Raji (cell line): Measurements from ENCODE around the gene PTPRN.
A peak's percentile ranks its signal among the peaks of the same experiment; 100 is the strongest.

Experiments
- POLR2A ChIP-seq: IDR thresholded peaks from 2 replicates; pipeline ENCODE4 v1.6.1; 2011; ENCODE audit warnings: low read depth, low read length, control low read depth; ENCODE audit not compliant: insufficient read depth

Gene PTPRN

GRCh38 chr2:219284501-219285372, 24.5 kb downstream of the PTPRN start:
- TF ChIP-seq POLR2A: no peak

- no peak for TF ChIP-seq POLR2A
Measured at GRCh38 chr2:219282943-219283581, 26.1 kb downstream of the PTPRN start.

- TF ChIP-seq POLR2A: no peak
Measured at GRCh38 chr2:219282375-219282774, 26.8 kb downstream of the PTPRN start.

- TF ChIP-seq POLR2A: no peak
Measured at GRCh38 chr2:219281588-219281987, 27.6 kb downstream of the PTPRN start.

- no peak for TF ChIP-seq POLR2A
Measured at GRCh38 chr2:219280651-219281050, 28.6 kb downstream of the PTPRN start.

- TF ChIP-seq POLR2A: no peak
Measured at GRCh38 chr2:219279916-219280516, 29.2 kb downstream of the PTPRN start.

GRCh38 chr2:219279151-219279915, 29.9 kb downstream of the PTPRN start, which contains the start of gene DNAJB2:
TSS of gene DNAJB2 (plus strand) at chr2:219279366. CDS start at chr2:219279834, 468 bp downstream.
- TF ChIP-seq POLR2A: peak; percentile 74

GRCh38 chr2:219278655-219279150, 30.5 kb downstream of the PTPRN start:
- no peak for TF ChIP-seq POLR2A

- TF ChIP-seq POLR2A: peak; percentile 91
Measured at GRCh38 chr2:219277703-219278654, 31.2 kb downstream of the PTPRN start.

- TF ChIP-seq POLR2A: no peak
Measured at GRCh38 chr2:219274361-219274921, 34.8 kb downstream of the PTPRN start.

- no peak for TF ChIP-seq POLR2A
Measured at GRCh38 chr2:219273937-219274336, 35.3 kb downstream of the PTPRN start.

- TF ChIP-seq POLR2A: no peak
Measured at GRCh38 chr2:219272995-219273394, 36.2 kb downstream of the PTPRN start.

GRCh38 chr2:219272356-219272755, 36.8 kb downstream of the PTPRN start:
- TF ChIP-seq POLR2A: no peak
